Urinary bladder (tissue), 4 donors: Measurements from ENCODE around the gene PDE2A. TPM values are rescaled to one million over a fixed set of nuclear protein-coding genes. Genes with fewer than 3 reads are reported as not detected.

Experiments
- DNase-seq: peaks from one replicate; pipeline ENCODE4 v3.0.0-alpha.2; 2015; ENCODE audit errors: extremely low spot score
- H3K27ac ChIP-seq: one replicate; pipeline ENCODE4 v1.5.1; 2013; ENCODE audit warnings: low read depth, mild to moderate bottlenecking, moderate library complexity
- H3K36me3 ChIP-seq: one replicate; pipeline ENCODE4 v1.6.1; 2013; ENCODE audit warnings: mild to moderate bottlenecking, moderate library complexity; ENCODE audit not compliant: insufficient read depth
- H3K4me1 ChIP-seq: one replicate; pipeline ENCODE4 v1.6.1; 2013; ENCODE audit warnings: mild to moderate bottlenecking, moderate library complexity; ENCODE audit not compliant: insufficient read depth
- H3K4me3 ChIP-seq: one replicate; pipeline ENCODE4 v1.5.1; 2013; ENCODE audit warnings: low read depth, low read length
- WGBS: extraction: QIAGEN DNeasy Blood & Tissue Kit; methylation state at CpG from one replicate; pipeline ENCODE4 v1.1.7; 2013; 5-methylcytosine and 5-hydroxymethylcytosine counted together
- polyA plus RNA-seq: library from polyadenylated mRNA; stranded (reverse); fragments of 200-250 nt; gene quantifications from one replicate; pipeline ENCODE4 v1.2.3, GENCODE V29; 2013
- total RNA-seq: library from RNA; depleted of rRNA; stranded (reverse); fragments of >200 nt; gene quantifications from one replicate; pipeline ENCODE4 v1.2.3, GENCODE V29; 2014
- donor health status: healthy with polysubstance abuse.
- donor health status: healthy.

PDE2A gene
- total and polyA plus RNA-seq, 2 donors, result 18.6 to 56.1 TPM

DNA sequence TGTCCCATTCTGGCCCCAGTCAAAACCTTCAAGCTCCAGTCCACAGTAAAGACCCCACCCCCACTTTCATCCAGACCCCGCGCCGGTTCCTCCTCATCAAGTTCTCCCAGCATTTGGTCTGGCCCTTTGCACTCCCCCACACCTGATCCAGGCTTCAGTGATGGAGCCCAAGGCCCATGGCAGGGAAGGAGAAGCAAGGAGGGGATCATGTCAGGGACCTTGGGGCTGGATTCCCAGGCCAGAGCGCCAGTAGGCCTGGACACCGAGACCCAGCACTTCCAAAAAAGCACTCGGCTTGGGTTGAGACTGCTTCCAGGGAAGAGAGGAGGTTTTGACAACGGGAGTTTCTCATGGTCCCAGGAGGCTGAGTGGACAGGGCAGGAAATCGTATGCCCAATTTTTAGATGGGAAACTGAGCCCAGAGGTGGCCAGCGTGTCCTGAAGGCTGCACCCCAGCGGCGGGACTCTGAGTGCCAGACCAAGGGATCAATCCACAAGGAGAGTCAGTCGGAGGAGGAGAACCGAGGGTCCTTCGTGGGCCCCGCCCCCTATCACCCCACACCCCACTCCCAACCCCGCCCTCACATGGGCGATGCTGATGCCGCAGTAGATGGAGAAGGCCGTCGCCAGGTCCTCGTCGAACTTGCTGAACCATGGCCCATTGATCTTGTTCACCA is 90.5 kb downstream of the PDE2A start:
- Histone ChIP-seq H3K27ac (no peak overlapping the region), H3K4me1 (no peaks in the 10 kb centered on the region), H3K4me3 (no peak overlapping the region), H3K36me3 (no peaks in the 10 kb centered on the region)
- no peak for DNase-seq
- 75% methylated on average over 22 of the region's 22 CpGs for WGBS

- Histone ChIP-seq H3K4me1 (no peaks in the 10 kb centered on the region), H3K36me3 (no peaks in the 10 kb centered on the region), H3K27ac (no peak overlapping the region), H3K4me3 (no peak overlapping the region)
- no peak for DNase-seq
- WGBS, result 50% methylated on average over 2 of the region's 2 CpGs
These were observed 91.1 kb downstream of the PDE2A start for GRCh38 chr11:72583177-72583553.

- no peak for DNase-seq
- H3K4me1 ChIP-seq, result no peaks in the 10 kb centered on the region
- H3K4me3 ChIP-seq, result no peak overlapping the region
- H3K27ac ChIP-seq, result no peak overlapping the region
- 92% methylated on average over 14 of the region's 14 CpGs for WGBS
- H3K36me3 ChIP-seq, result no peaks in the 10 kb centered on the region
These were observed 91.7 kb downstream of the PDE2A start for GRCh38 chr11:72582206-72583176.

GRCh38 chr11:72581067-72581466 is 93.2 kb downstream of the PDE2A start:
- WGBS, result 86% methylated on average over 5 of the region's 5 CpGs
- Histone ChIP-seq H3K27ac (no peak overlapping the region), H3K36me3 (no peaks in the 10 kb centered on the region), H3K4me1 (no peaks in the 10 kb centered on the region), H3K4me3 (no peak overlapping the region)
- no peak for DNase-seq

- no peaks in the 10 kb centered on the region for H3K4me1 ChIP-seq
- DNase-seq, result no peak
- no peaks in the 10 kb centered on the region for H3K36me3 ChIP-seq
- WGBS, result 80% methylated on average over 3 of the region's 3 CpGs
- H3K27ac ChIP-seq, result no peak overlapping the region
- H3K4me3 ChIP-seq, result no peak overlapping the region
These were observed 93.6 kb downstream of the PDE2A start for GRCh38 chr11:72580642-72580950.

DNA sequence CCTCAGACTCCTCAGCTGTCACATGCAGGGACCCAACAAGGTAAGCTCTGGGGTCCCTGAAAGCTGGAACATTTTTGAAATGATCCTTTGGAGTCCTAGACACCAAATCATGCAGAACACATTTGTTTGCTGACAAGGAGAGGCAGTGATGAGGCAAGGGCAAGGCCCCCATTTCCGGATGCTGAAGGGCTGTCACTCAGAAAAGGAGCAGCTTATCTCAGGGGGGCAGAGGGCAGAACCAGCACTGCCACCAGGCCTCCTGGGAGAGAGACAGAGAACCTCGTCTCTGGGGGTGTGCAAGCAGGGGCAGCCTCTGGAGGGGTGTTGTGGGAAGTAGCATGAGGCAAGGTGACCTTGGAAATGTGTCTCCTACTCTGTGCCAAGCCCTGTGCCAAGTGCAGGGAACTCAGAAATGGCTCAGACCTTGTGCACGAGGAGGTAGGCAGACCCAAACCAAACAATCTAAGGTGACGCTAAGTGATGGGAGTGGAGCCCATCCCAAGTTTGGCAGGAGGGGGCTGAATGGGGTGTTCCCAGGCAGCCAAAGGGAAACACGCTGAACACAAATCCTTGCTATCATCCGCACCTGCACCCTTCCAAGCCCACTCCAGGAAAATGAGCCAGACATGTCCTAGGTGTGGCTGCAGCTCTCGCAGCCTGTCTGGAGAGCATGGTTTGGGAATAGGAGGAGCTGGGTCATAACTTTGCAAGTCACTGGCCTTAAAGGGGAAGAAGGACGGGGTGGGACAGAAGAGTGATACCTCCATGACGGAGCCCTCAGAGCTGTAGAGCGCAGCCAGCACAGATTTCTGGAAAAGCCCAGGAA is 94.2 kb downstream of the PDE2A start:
- no peaks in the 10 kb centered on the region for H3K4me1 ChIP-seq
- WGBS, result 83% methylated on average over 10 of the region's 10 CpGs
- no peak for DNase-seq
- H3K27ac ChIP-seq, result no peak overlapping the region
- H3K36me3 ChIP-seq, result no peaks in the 10 kb centered on the region
- no peak overlapping the region for H3K4me3 ChIP-seq

GRCh38 chr11:72578991-72579815 is 95.0 kb downstream of the PDE2A start:
- Histone ChIP-seq H3K4me1 (no peaks in the 10 kb centered on the region), H3K4me3 (no peak overlapping the region), H3K27ac (no peak overlapping the region), H3K36me3 (no peaks in the 10 kb centered on the region)
- no peak for DNase-seq
- WGBS, result 85% methylated on average over 13 of the region's 13 CpGs

GRCh38 chr11:72578566-72578965 is 95.7 kb downstream of the PDE2A start:
- WGBS, result 86% methylated on average over 5 of the region's 5 CpGs
- DNase-seq, result no peak
- H3K27ac ChIP-seq, result no peak overlapping the region
- H3K36me3 ChIP-seq, result no peaks in the 10 kb centered on the region
- H3K4me3 ChIP-seq, result no peak overlapping the region
- no peaks in the 10 kb centered on the region for H3K4me1 ChIP-seq

- DNase-seq, result no peak
- WGBS, result 94% methylated on average over 6 of the region's 6 CpGs
- H3K4me1 ChIP-seq, result no peaks in the 10 kb centered on the region
- no peaks in the 10 kb centered on the region for H3K36me3 ChIP-seq
- no peak overlapping the region for H3K27ac ChIP-seq
- H3K4me3 ChIP-seq, result no peak overlapping the region
These were observed 96.2 kb downstream of the PDE2A start for GRCh38 chr11:72578051-72578450.

GRCh38 chr11:72577271-72577721 is 96.9 kb downstream of the PDE2A start:
- no peak overlapping the region for H3K27ac ChIP-seq
- DNase-seq, result no peak
- no peaks in the 10 kb centered on the region for H3K4me1 ChIP-seq
- H3K36me3 ChIP-seq, result no peaks in the 10 kb centered on the region
- H3K4me3 ChIP-seq, result no peak overlapping the region
- 80% methylated on average over 14 of the region's 14 CpGs for WGBS

DNA sequence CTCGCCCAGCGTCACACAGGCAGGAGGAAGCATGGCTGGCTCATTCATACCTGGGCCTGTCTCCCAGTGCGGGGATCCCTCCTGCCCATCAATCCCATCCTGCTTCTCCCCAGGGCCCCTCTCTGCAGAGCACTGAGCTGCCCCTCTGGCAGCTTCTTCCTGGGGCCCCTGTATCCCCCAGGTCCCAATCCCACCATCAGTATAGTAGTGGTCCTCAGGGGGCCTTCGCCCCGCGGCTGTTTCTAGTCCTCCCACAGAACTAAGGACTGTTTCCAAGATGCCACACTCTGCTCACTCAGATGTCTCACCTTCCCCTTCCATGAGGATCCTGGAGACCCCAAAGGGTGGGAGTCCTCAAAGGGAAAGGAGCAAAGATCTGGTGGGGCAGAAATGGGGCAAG is 97.6 kb downstream of the PDE2A start:
- no peaks in the 10 kb centered on the region for H3K36me3 ChIP-seq

GRCh38 chr11:72576243-72576595 is 98.0 kb downstream of the PDE2A start:
- no peaks in the 10 kb centered on the region for H3K4me1 ChIP-seq
- no peak overlapping the region for H3K4me3 ChIP-seq
- H3K36me3 ChIP-seq, result no peaks in the 10 kb centered on the region
- WGBS, result 92% methylated on average over 5 of the region's 5 CpGs
- DNase-seq, result no peak
- H3K27ac ChIP-seq, result no peak overlapping the region

More for the DNA sequence above, 97.6 kb downstream of the PDE2A start:
- H3K27ac ChIP-seq, result no peak overlapping the region
- no peak for DNase-seq
- no peak overlapping the region for H3K4me3 ChIP-seq
- no peaks in the 10 kb centered on the region for H3K4me1 ChIP-seq
- 94% methylated on average over 6 of the region's 6 CpGs for WGBS
